SIG-M5 (cell line): Measurements from ENCODE around the gene SPARC.

Source experiments
- DNase-seq: peaks from one replicate; lab custom pipeline; 2025; lab: John Stamatoyannopoulos, UW

SPARC gene

DNA sequence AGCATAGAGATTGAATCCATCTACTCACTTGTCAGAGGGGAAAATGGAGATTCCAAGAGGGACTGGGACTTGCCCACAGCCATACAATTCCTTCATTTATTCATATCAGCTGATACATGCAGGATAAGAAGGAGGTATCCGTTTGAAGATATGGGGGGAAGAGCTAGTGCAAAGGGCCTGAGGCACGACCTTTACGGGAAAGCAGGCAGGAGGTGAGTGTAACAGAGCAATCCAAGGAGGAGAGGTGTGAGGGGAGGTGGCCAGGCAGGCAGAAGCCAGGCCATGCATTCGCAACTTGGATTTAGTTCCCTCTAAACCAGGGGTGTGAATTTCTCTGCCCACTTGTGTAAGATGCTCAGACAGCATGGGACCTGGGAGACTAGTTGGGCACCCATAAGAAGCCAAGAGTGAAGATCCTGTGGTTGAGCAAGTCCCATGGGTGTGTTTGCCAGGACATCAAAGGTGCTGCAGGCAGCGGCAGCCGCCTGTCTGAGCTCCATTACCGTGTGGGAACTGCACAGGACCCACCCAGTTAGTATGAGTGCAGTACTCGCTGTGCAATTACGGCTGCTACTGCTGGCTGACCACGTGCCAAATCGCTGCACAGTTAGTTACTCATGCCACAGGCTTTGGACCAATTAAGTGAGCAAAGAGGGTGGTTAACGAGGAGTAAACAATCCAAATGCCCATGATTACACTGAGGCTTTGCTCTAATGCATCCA is 64.2 kb downstream of the SPARC start:
- DNase-seq, result no peak

DNA sequence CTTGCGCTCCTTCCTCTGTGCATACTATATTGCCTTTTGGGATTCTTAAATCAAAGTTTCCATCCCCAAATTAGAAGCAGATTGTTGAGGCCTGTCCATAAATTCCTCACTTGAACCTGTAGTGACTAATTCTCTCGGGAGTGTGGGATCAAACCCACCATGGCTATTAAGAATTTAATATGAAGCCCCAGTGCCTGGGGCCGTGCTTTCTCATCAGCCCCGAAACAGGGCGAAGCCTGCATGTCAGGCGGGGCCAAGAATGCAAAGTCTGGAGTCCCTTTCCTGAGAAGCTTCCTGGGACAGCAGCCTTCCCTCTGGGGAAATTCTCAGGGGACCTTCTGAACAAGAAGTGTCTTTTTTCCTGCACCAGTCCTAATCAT is 66.3 kb downstream of the SPARC start:
- no peak for DNase-seq

DNA sequence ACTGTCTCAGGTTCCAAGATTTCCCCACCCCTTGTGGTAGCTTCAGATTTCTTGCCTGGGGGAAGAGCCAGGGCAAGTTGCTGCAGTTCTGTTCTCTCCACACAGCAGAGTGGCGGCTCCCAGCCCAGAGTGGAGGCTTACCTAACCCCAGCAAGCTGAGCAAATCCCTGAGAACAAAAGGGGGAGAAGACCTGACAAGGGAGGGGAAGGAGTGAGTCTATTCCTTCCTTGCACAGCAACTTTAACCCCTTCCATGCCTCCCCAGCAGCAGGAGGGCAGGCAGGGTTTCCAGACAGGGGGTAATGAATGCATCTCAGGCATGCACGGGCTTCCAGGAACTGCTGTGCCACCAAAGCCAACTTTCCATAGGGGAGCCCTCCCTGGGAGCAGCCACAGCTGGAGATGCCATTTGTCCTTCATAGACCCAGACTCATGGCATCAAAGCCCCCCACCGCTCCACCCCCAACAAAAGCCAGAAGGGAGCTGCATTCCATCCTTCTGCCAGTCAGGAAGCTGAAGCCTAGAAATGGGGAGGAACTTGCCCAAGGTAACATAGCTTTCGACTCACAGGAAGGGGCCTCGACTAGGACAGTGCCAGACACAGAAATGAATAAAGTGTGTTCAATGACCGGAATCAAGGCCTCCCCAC is 66.8 kb downstream of the SPARC start:
- DNase-seq, result no peak

DNA sequence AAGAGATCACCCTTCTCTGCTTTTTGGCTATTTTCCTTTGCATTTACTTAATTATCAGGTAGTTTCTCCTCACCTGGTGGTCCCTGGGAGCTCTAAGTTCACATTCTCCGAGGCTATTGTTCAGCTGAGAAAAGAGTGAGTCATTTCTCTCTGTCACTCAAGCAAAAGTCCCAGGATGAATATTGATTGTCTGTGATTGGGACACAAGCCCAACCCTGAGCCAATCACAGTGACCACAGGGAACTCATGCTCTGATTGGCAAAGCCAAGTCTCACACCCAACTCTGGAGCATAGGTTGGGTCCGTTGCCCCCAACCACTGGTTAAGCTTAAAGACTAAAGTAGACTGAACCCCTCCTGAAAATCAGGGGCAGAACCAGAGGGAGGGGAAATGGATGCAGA is 67.8 kb downstream of the SPARC start:
- no peak for DNase-seq

DNA sequence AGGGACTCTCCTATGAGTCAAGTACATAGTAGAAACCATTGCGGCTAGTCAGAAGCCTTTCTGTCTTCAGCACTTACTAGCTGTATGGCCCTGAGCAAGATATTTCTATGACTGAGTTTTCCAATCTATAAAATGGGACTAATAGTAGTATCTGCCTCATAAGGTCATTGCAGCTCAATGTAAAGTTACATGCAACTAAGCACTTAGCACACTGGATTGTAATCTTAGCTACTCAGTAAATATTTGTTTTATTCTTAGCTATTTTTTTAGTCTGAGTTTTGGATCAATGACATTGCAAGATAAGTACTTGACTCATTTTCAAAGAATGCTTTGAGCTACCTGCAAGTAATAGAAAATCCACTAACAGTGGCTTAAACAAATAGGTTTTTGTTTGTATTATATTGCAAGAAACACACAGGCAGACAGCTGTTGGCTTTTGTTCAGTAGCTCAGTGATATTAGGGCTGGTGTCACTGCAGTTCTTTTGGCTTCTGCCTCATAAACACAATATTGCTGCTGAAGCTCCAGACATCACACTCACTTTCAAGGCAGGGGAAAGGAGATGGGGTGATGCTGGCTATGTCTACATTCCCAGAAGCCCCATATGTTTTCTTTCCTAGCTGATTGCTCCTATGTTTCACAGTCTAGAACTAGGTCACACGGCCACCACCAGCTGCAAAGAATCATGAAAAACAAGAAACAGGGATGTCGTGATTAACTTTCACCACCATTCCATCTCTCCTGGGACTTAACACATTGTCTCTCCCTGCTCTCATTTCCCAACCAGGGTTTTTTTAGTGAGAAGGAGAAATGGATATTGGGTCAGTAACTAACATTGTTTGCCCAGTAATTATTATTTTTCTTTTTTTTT is 68.6 kb downstream of the SPARC start:
- DNase-seq, result no peak

DNA sequence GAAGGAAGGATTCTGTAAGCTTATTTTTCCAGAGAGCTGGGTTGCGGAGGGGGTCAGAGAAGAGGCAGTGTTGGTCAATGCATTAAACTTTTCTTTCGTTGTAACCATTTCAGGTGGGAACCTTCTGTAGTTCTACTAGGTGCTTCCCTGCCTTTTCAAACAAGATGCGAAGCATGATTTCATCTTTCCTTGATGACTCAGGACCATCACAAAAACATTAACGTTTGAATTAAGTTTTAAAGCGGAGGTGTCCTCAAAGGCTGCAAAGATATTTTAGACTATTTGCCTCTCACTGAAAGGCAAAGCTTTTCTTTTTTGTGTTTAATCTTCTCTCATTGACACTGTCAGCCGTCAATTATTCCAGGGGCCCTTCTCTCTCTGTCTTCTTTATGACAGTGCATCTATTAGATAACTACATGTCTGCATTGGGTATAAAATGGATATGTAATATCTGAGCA is 69.3 kb downstream of the SPARC start:
- no peak for DNase-seq

DNA sequence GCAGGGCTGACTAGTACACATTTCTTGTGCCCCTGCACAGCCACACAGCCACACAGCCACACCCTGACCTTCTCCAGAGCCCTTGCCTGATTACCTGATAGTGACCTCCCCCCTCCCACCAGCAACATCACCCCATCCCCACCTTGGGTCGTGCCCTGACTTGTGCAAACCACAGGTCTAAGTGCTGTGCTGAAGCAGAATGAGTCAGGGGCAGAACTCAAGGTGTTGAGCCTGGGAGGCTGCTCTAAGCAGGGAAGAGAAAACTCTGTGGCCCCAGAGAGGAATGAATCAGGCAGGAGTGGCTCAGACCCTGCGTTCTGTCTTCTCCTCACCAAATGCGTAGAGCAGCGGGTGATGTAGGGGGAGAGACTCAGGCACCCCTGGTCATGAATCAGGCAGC is 71.3 kb downstream of the SPARC start:
- no peak for DNase-seq

DNA sequence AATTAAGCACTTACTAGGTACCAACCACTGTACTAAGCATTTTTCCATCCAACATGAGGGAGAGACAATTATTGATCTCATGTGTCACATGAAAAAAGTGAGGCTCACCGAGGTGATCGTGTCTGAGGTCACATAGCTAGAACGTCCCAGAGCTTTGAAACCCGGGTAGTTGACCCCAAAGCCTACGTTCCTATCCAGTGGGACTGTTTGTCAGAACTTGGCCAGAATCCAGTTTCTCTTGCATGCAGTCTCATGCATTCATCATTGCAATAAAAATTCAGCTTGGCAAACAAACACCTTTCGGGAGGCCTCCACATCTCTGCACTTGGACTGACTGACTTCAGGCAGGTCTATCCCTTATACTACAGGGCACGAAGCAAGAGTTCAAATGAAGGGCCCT is 72.2 kb downstream of the SPARC start:
- no peak for DNase-seq

DNA sequence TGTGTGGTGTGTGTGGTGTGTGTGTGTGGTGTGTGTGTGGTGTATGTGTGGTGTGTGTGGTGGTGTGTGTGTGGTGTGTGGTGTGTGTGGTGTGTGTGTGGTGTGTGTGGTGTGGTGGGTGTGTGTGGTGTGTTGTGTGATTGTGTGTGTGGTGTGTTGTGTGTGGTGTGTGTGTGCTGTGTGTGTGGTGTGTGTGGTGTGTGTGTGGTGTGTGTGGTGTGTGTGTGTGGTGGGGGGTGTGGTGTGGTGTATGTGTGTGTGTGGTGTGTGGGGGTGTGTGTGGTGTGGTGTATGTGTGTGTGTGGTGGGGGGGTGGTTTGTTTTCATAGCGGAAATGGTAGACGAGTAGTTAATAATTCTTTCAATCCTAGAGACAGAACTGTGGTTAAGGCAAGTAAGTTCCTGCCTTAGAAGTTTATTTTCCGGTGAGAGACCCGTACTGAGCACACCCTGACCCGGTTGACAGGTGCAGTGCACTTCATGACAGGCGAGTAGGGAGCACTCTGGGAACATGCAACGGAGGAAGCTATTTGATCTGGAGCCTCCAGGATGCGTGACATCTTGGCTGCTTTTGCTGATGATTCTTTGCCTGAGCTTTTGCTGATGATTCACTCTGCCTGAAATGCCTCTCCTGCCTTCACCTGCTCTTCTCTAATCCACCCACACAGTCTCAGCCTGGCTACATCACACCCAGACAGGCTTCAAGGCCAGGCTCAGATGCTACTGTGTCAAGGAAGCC is 73.9 kb downstream of the SPARC start:
- no peak for DNase-seq

DNA sequence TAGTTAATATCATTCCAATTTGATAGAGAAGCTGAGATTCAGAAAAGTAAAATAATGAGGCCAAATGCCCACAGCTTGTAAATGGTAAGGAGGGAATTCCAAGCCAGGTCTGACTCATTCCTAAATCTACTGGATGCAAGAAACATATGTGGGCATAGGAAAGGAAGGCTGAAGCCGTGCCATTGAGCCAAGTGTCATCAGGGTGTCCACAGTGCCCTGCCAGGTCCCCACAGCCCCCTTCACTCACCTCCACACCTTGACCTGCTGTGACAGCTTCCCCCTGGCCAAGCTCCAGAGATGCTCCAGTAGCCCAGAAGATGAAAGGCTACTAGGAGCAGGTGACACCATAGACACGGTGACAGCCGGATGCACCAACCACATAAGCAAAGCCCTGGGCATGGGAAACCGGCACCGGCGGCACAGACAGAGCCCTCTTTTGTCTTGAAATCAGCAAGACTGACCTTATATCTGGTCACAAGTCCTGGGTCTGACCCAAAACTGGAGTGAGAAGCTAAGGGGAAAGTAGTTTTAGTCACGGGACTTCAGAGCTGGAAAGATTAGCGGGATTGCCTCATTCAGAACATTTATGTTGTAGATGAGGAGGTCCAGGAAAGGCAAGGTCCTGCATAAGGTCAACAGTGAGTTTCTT is 75.5 kb downstream of the SPARC start:
- no peak for DNase-seq
